ENCODE data around the gene ADRM1.

Gene ADRM1

DNA sequence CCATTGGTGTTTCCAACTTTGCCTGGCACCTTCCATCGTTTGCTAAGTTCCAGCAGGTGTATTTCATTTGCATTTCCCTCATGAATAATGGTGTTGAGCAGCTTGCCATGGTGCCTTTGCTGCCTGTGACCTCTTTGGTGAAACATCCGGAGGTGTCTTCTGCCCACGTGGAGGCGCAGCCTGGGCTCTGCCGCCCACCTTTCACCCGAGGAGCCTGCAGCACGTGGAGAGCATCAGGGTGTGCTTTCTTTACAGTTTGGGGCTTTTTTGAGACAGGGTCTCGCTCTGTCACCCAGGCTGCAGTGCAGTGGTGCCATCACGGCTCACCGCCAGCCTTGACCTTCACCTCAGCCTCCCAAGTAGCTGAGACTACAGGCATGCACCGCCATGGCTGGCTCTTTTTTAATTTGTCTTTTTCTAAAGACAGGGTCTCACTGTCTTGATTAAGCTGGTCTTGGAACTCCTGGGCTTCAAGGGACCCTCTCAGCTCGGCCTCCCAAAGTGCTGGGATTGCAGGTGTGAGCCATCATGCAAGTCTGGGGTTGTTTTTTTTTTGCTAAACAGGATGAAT, 3.0 kb upstream of the ADRM1 start:
- TF ChIP-seq TOX (CRISPR knock-in tag; IDR thresholded peaks at IDR 0.05; ENCODE audit: borderline replicate concordance): no peak
- no peak for TF ChIP-seq ISL1 (CRISPR knock-in tag; IDR thresholded peaks at IDR 0.05)
- no peak for TF ChIP-seq ZNF70 (CRISPR knock-in tag; IDR thresholded peaks at IDR 0.05)
- TF ChIP-seq, protein P1, sequence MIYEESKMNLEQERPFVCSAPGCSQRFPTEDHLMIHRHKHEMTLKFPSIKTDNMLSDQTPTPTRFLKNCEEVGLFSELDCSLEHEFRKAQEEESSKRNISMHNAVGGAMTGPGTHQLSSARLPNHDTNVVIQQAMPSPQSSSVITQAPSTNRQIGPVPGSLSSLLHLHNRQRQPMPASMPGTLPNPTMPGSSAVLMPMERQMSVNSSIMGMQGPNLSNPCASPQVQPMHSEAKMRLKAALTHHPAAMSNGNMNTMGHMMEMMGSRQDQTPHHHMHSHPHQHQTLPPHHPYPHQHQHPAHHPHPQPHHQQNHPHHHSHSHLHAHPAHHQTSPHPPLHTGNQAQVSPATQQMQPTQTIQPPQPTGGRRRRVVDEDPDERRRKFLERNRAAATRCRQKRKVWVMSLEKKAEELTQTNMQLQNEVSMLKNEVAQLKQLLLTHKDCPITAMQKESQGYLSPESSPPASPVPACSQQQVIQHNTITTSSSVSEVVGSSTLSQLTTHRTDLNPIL (CRISPR knock-in tag; IDR thresholded peaks at IDR 0.05; ENCODE audit: low read depth): no peak
- TF ChIP-seq ARNTL (CRISPR knock-in tag; IDR thresholded peaks at IDR 0.05; ENCODE audit: borderline replicate concordance, low read depth): no peak
- TF ChIP-seq, protein P2, sequence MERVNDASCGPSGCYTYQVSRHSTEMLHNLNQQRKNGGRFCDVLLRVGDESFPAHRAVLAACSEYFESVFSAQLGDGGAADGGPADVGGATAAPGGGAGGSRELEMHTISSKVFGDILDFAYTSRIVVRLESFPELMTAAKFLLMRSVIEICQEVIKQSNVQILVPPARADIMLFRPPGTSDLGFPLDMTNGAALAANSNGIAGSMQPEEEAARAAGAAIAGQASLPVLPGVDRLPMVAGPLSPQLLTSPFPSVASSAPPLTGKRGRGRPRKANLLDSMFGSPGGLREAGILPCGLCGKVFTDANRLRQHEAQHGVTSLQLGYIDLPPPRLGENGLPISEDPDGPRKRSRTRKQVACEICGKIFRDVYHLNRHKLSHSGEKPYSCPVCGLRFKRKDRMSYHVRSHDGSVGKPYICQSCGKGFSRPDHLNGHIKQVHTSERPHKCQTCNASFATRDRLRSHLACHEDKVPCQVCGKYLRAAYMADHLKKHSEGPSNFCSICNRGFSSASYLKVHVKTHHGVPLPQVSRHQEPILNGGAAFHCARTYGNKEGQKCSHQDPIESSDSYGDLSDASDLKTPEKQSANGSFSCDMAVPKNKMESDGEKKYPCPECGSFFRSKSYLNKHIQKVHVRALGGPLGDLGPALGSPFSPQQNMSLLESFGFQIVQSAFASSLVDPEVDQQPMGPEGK (CRISPR knock-in tag; IDR thresholded peaks at IDR 0.05; ENCODE audit: borderline replicate concordance): no peak
- TF ChIP-seq, protein P3, sequence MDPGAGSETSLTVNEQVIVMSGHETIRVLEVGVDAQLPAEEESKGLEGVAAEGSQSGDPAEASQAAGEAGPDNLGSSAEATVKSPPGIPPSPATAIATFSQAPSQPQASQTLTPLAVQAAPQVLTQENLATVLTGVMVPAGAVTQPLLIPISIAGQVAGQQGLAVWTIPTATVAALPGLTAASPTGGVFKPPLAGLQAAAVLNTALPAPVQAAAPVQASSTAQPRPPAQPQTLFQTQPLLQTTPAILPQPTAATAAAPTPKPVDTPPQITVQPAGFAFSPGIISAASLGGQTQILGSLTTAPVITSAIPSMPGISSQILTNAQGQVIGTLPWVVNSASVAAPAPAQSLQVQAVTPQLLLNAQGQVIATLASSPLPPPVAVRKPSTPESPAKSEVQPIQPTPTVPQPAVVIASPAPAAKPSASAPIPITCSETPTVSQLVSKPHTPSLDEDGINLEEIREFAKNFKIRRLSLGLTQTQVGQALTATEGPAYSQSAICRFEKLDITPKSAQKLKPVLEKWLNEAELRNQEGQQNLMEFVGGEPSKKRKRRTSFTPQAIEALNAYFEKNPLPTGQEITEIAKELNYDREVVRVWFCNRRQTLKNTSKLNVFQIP (CRISPR knock-in tag; IDR thresholded peaks at IDR 0.05; ENCODE audit: borderline replicate concordance, low read depth): no peak
- TF ChIP-seq GLIS3 (CRISPR knock-in tag; IDR thresholded peaks at IDR 0.05): no peak
- TF ChIP-seq TCF4 (CRISPR knock-in tag; IDR thresholded peaks at IDR 0.05; ENCODE audit: borderline replicate concordance): no peak
- TF ChIP-seq, protein P4, sequence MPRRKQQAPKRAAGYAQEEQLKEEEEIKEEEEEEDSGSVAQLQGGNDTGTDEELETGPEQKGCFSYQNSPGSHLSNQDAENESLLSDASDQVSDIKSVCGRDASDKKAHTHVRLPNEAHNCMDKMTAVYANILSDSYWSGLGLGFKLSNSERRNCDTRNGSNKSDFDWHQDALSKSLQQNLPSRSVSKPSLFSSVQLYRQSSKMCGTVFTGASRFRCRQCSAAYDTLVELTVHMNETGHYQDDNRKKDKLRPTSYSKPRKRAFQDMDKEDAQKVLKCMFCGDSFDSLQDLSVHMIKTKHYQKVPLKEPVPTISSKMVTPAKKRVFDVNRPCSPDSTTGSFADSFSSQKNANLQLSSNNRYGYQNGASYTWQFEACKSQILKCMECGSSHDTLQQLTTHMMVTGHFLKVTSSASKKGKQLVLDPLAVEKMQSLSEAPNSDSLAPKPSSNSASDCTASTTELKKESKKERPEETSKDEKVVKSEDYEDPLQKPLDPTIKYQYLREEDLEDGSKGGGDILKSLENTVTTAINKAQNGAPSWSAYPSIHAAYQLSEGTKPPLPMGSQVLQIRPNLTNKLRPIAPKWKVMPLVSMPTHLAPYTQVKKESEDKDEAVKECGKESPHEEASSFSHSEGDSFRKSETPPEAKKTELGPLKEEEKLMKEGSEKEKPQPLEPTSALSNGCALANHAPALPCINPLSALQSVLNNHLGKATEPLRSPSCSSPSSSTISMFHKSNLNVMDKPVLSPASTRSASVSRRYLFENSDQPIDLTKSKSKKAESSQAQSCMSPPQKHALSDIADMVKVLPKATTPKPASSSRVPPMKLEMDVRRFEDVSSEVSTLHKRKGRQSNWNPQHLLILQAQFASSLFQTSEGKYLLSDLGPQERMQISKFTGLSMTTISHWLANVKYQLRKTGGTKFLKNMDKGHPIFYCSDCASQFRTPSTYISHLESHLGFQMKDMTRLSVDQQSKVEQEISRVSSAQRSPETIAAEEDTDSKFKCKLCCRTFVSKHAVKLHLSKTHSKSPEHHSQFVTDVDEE (CRISPR knock-in tag; IDR thresholded peaks at IDR 0.05): no peak
- ATAC-seq: no peak

DNA sequence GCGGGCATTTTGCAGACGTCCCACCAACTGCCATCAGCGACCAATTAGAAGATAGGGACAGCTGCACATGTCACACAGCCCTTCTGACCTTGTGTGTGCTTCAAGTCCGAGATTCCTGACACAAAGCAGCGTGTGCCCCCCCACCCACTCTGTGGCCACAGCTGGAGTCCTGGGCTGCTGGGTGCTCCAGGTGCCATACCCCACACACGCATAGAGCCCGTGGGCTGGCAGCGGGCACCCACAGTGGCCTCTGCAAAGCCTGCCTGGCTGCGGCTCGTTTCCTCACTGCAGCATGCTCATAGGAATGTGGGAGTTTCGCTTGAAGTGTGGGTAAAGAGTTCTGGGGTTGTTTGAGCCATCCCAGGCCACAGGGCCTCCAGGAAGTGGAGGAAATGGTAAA, 2.5 kb upstream of the ADRM1 start:
- TF ChIP-seq, protein P4 (CRISPR knock-in tag; IDR thresholded peaks at IDR 0.05): no peak
- TF ChIP-seq RARB (CRISPR knock-in tag; IDR thresholded peaks at IDR 0.05) (no peak), PPARA (CRISPR knock-in tag; IDR thresholded peaks at IDR 0.05; ENCODE audit: borderline replicate concordance) (no peak), ZNF565 (CRISPR knock-in tag; conservative IDR thresholded peaks at IDR 0.05; ENCODE audit: low read depth) (no peak), ZNF70 (CRISPR knock-in tag; IDR thresholded peaks at IDR 0.05) (no peak), TCF4 (CRISPR knock-in tag; IDR thresholded peaks at IDR 0.05; ENCODE audit: borderline replicate concordance) (no peak), ZC3H10 (CRISPR knock-in tag; IDR thresholded peaks at IDR 0.05) (no peak), GLIS3 (CRISPR knock-in tag; IDR thresholded peaks at IDR 0.05) (no peak), ZNF8 (CRISPR knock-in tag; IDR thresholded peaks at IDR 0.05) (no peak), SNAI2 (CRISPR knock-in tag; IDR thresholded peaks at IDR 0.05) (no peak), ZFP3 (CRISPR knock-in tag; IDR thresholded peaks at IDR 0.05) (no peak), ARNTL (CRISPR knock-in tag; IDR thresholded peaks at IDR 0.05; ENCODE audit: borderline replicate concordance, low read depth) (no peak), BACH2 (CRISPR knock-in tag; IDR thresholded peaks at IDR 0.05; ENCODE audit: borderline replicate concordance) (no peak), ISL1 (CRISPR knock-in tag; IDR thresholded peaks at IDR 0.05) (no peak), ESRRG (CRISPR knock-in tag; IDR thresholded peaks at IDR 0.05) (no peak)
- TF ChIP-seq, protein P2 (CRISPR knock-in tag; IDR thresholded peaks at IDR 0.05; ENCODE audit: borderline replicate concordance): no peak
- TF ChIP-seq, protein P3 (CRISPR knock-in tag; IDR thresholded peaks at IDR 0.05; ENCODE audit: borderline replicate concordance, low read depth): no peak
- TF ChIP-seq, protein P1 (CRISPR knock-in tag; IDR thresholded peaks at IDR 0.05; ENCODE audit: low read depth): no peak
- TF ChIP-seq, protein P5, sequence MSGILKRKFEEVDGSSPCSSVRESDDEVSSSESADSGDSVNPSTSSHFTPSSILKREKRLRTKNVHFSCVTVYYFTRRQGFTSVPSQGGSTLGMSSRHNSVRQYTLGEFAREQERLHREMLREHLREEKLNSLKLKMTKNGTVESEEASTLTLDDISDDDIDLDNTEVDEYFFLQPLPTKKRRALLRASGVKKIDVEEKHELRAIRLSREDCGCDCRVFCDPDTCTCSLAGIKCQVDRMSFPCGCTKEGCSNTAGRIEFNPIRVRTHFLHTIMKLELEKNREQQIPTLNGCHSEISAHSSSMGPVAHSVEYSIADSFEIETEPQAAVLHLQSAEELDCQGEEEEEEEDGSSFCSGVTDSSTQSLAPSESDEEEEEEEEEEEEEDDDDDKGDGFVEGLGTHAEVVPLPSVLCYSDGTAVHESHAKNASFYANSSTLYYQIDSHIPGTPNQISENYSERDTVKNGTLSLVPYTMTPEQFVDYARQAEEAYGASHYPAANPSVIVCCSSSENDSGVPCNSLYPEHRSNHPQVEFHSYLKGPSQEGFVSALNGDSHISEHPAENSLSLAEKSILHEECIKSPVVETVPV (CRISPR knock-in tag; IDR thresholded peaks at IDR 0.05): no peak
- ATAC-seq: no peak

Measured in SK-N-SH treated with all-trans-retinoic acid at 6 μM for 48 hours (cell line).